HepG2 (cell line): ENCODE results near the gene DBN1. TPM values are rescaled to one million over a fixed set of nuclear protein-coding genes. Genes with fewer than 3 reads are reported as not detected.

ENCODE experiments used
- GATA4 ChIP-seq: sonication (generic); IDR thresholded peaks from 2 replicates; pipeline ENCODE4 v1.6.1; 2016; ENCODE audit warnings: antibody characterized with exemption, low read depth, borderline replicate concordance
- KAT8 ChIP-seq: IDR thresholded peaks from 2 replicates; pipeline ENCODE4 v1.6.1; 2016; ENCODE audit warnings: missing genetic modification reagents, missing compliant biosample characterization
- KDM5A ChIP-seq: fragments of 200-600 bp; sonication (generic); IDR thresholded peaks from 2 replicates; pipeline ENCODE4 v1.7.0; 2018; ENCODE audit warnings: antibody characterized with exemption, mild to moderate bottlenecking, low read length, borderline replicate concordance
- NFRKB ChIP-seq: fragments of 450-650 bp; IDR thresholded peaks from 2 replicates; pipeline ENCODE4 v1.6.1; 2017
- PHF20 ChIP-seq: sonication (generic); formaldehyde crosslinking; IDR thresholded peaks from 2 replicates; pipeline ENCODE4 v1.5.0; 2020; ENCODE audit warnings: mild to moderate bottlenecking, missing genetic modification reagents
- ZFX ChIP-seq: sonication (generic); formaldehyde crosslinking; IDR thresholded peaks from 2 replicates; pipeline ENCODE4 v1.4.0; 2020; ENCODE audit warnings: mild to moderate bottlenecking, low read depth, missing genetic modification reagents, moderate library complexity
- ZHX2 ChIP-seq, 2 experiments: sonication (generic) in 1 of 2; formaldehyde crosslinking in 1 of 2; IDR thresholded peaks; 2 replicates each; pipeline versions ENCODE4 v1.6.1 to v1.9.0; 2014 to 2022; ENCODE audit warnings: antibody characterized with exemption in 1 of 2, borderline replicate concordance in 1 of 2, inconsistent platforms in 1 of 2, low read depth in 1 of 2, missing genetic modification reagents in 1 of 2
- ZNF235 ChIP-seq: sonication (generic); formaldehyde crosslinking; IDR thresholded peaks from 2 replicates; pipeline ENCODE4 v1.8.1; 2023; ENCODE audit warnings: mild to moderate bottlenecking, missing genetic modification reagents, borderline replicate concordance
- ZNF256 ChIP-seq: sonication (generic); formaldehyde crosslinking; conservative IDR thresholded peaks from 2 replicates; pipeline ENCODE4 v1.4.0; 2020; ENCODE audit warnings: missing genetic modification reagents
- ZNF350 ChIP-seq: sonication (generic); formaldehyde crosslinking; IDR thresholded peaks from 2 replicates; pipeline ENCODE4 v1.4.0; 2020; ENCODE audit warnings: mild to moderate bottlenecking, low read depth, missing genetic modification reagents, borderline replicate concordance
- ZNF430 ChIP-seq: sonication (generic); formaldehyde crosslinking; IDR thresholded peaks from 2 replicates; pipeline ENCODE4 v1.9.0; 2021; ENCODE audit warnings: mild to moderate bottlenecking, missing genetic modification reagents
- ZNF558 ChIP-seq: sonication (generic); formaldehyde crosslinking; IDR thresholded peaks from 2 replicates; pipeline ENCODE4 v1.9.0; 2022; ENCODE audit warnings: mild to moderate bottlenecking, missing genetic modification reagents, borderline replicate concordance
- ZSCAN30 ChIP-seq: sonication (generic); formaldehyde crosslinking; IDR thresholded peaks from 2 replicates; pipeline ENCODE4 v1.5.0; 2020; ENCODE audit warnings: mild to moderate bottlenecking, missing genetic modification reagents
- polyA plus RNA-seq, 8 experiments: library from polyadenylated mRNA; depleted of rRNA in 3 of 8; stranded (reverse) in 7 of 8; unstranded in 1 of 8; fragments of >200 nt; fragmentation: Illumina TruSeq in 4 of 8; extraction: Trizol in 4 of 8; gene quantifications; 2 replicates each; pipeline versions ENCODE4 v1.2.1 to v1.2.3, GENCODE V29; 2011 to 2016; ENCODE audit warnings: low read depth in 4 of 8, missing spikeins in 1 of 8, mixed read lengths in 1 of 8; ENCODE audit not compliant: insufficient read depth in 1 of 8
- total RNA-seq, 5 experiments: library from RNA; depleted of rRNA; stranded (reverse); fragments of >200 nt; fragmentation: Illumina TruSeq; extraction: Trizol; gene quantifications; 2 replicates each; pipeline ENCODE4 v1.2.3, GENCODE V29; 2016; ENCODE audit warnings: low read depth in 1 of 5
- TF ChIP-seq, protein P1 (sequence below): sonication (generic); formaldehyde crosslinking; IDR thresholded peaks from 2 replicates; pipeline ENCODE4 v1.4.0; 2020; ENCODE audit warnings: missing genetic modification reagents
- TF ChIP-seq, protein P2 (sequence below): sonication (generic); formaldehyde crosslinking; IDR thresholded peaks from 2 replicates; pipeline ENCODE4 v1.4.0; 2020; ENCODE audit warnings: mild to moderate bottlenecking, missing genetic modification reagents, borderline replicate concordance
- TF ChIP-seq, protein P3 (sequence below): sonication (generic); formaldehyde crosslinking; IDR thresholded peaks from 2 replicates; pipeline ENCODE4 v1.9.0; 2021; ENCODE audit warnings: missing genetic modification reagents, borderline replicate concordance

The DBN1 gene
- total and polyA plus RNA-seq, 2 of the 13 experiments (the other 11 are each of a cell fraction or from before 2014, with no cell fraction given): 27.0 to 37.3 TPM

- TF ChIP-seq ZHX2 (IDR thresholded peaks at IDR 0.05; ENCODE audit: low read depth): no peak
- TF ChIP-seq ZHX2 (CRISPR knock-in tag; IDR thresholded peaks at IDR 0.05; ENCODE audit: borderline replicate concordance): no peak
- TF ChIP-seq, protein P1, sequence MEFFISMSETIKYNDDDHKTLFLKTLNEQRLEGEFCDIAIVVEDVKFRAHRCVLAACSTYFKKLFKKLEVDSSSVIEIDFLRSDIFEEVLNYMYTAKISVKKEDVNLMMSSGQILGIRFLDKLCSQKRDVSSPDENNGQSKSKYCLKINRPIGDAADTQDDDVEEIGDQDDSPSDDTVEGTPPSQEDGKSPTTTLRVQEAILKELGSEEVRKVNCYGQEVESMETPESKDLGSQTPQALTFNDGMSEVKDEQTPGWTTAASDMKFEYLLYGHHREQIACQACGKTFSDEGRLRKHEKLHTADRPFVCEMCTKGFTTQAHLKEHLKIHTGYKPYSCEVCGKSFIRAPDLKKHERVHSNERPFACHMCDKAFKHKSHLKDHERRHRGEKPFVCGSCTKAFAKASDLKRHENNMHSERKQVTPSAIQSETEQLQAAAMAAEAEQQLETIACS: no peak
- no peak for TF ChIP-seq ZNF256
- TF ChIP-seq ZNF350: peak; percentile 11; the same call in 1 of the 2 replicates
- 0 out of 2 replicates have a peak, but pooled peaks have one; percentile 27 for TF ChIP-seq PHF20 (CRISPR knock-in tag)
- TF ChIP-seq ZSCAN30 (CRISPR knock-in tag): no peak
- TF ChIP-seq KAT8 (CRISPR knock-in tag): 0 out of 2 replicates have a peak, but pooled peaks have one; percentile 30
- no peak for TF ChIP-seq NFRKB
- TF ChIP-seq ZNF235 (CRISPR knock-in tag): no peak
- TF ChIP-seq, protein P2, sequence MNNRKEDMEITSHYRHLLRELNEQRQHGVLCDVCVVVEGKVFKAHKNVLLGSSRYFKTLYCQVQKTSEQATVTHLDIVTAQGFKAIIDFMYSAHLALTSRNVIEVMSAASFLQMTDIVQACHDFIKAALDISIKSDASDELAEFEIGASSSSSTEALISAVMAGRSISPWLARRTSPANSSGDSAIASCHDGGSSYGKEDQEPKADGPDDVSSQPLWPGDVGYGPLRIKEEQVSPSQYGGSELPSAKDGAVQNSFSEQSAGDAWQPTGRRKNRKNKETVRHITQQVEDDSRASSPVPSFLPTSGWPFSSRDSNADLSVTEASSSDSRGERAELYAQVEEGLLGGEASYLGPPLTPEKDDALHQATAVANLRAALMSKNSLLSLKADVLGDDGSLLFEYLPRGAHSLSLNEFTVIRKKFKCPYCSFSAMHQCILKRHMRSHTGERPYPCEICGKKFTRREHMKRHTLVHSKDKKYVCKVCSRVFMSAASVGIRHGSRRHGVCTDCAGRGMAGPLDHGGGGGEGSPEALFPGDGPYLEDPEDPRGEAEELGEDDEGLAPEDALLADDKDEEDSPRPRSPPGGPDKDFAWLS (CRISPR knock-in tag): no peak
- peak; percentile 52; the same call in 1 of the 2 replicates for TF ChIP-seq ZNF430 (CRISPR knock-in tag)
- TF ChIP-seq KDM5A: 0 out of 2 replicates have a peak, but pooled peaks have one; percentile 2
- TF ChIP-seq, protein P3, sequence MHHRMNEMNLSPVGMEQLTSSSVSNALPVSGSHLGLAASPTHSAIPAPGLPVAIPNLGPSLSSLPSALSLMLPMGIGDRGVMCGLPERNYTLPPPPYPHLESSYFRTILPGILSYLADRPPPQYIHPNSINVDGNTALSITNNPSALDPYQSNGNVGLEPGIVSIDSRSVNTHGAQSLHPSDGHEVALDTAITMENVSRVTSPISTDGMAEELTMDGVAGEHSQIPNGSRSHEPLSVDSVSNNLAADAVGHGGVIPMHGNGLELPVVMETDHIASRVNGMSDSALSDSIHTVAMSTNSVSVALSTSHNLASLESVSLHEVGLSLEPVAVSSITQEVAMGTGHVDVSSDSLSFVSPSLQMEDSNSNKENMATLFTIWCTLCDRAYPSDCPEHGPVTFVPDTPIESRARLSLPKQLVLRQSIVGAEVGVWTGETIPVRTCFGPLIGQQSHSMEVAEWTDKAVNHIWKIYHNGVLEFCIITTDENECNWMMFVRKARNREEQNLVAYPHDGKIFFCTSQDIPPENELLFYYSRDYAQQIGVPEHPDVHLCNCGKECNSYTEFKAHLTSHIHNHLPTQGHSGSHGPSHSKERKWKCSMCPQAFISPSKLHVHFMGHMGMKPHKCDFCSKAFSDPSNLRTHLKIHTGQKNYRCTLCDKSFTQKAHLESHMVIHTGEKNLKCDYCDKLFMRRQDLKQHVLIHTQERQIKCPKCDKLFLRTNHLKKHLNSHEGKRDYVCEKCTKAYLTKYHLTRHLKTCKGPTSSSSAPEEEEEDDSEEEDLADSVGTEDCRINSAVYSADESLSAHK (CRISPR knock-in tag): no peak
- TF ChIP-seq ZNF558: no peak
- peak; percentile 38 for TF ChIP-seq ZFX (CRISPR knock-in tag)
- no peak for TF ChIP-seq GATA4
These were observed 17.5 kb downstream of the DBN1 start (continued) for GRCh38 chr5:177455661-177456590.
